Measurements from ENCODE around the gene GULP1.

GULP1 gene

GRCh38 chr2:188477564-188478103, 186.0 kb downstream of the GULP1 start:
- DNase-seq (ENCODE audit: low read depth) = no peak

GRCh38 chr2:188478724-188479123, 187.1 kb downstream of the GULP1 start:
- DNase-seq (ENCODE audit: low read depth) = no peak

- DNase-seq (ENCODE audit: low read depth) = no peak
Measured at GRCh38 chr2:188481474-188481873, 189.8 kb downstream of the GULP1 start.

- DNase-seq (ENCODE audit: low read depth) = no peak
Measured at GRCh38 chr2:188485496-188485895, 193.8 kb downstream of the GULP1 start.

GRCh38 chr2:188492751-188493150, 201.1 kb downstream of the GULP1 start:
- DNase-seq (ENCODE audit: low read depth) = no peak

- no peak for DNase-seq (ENCODE audit: low read depth)
Measured at GRCh38 chr2:188494906-188495305, 203.2 kb downstream of the GULP1 start.

- no peak for DNase-seq (ENCODE audit: low read depth)
Measured at GRCh38 chr2:188495969-188496431, 204.3 kb downstream of the GULP1 start.

GRCh38 chr2:188497726-188498125, 206.1 kb downstream of the GULP1 start:
- no peak for DNase-seq (ENCODE audit: low read depth)

- no peak for DNase-seq (ENCODE audit: low read depth)
Measured at GRCh38 chr2:188503975-188504374, 212.3 kb downstream of the GULP1 start.

GRCh38 chr2:188506843-188507242, 215.2 kb downstream of the GULP1 start:
- no peak for DNase-seq (ENCODE audit: low read depth)

- no peak for DNase-seq (ENCODE audit: low read depth)
Measured at GRCh38 chr2:188511346-188511745, 219.7 kb downstream of the GULP1 start.

- DNase-seq (ENCODE audit: low read depth) = no peak
Measured at GRCh38 chr2:188512456-188512855, 220.8 kb downstream of the GULP1 start.

GRCh38 chr2:188515918-188516317, 224.2 kb downstream of the GULP1 start:
- DNase-seq (ENCODE audit: low read depth) = no peak

- DNase-seq (ENCODE audit: low read depth) = no peak
Measured at GRCh38 chr2:188517549-188518215, 226.0 kb downstream of the GULP1 start.

- DNase-seq (ENCODE audit: low read depth) = no peak
Measured at GRCh38 chr2:188518381-188518780, 226.7 kb downstream of the GULP1 start.

- DNase-seq (ENCODE audit: low read depth) = no peak
Measured at GRCh38 chr2:188519136-188519535, 227.5 kb downstream of the GULP1 start.

GRCh38 chr2:188522517-188522916, 230.8 kb downstream of the GULP1 start:
- no peak for DNase-seq (ENCODE audit: low read depth)

- no peak for DNase-seq (ENCODE audit: low read depth)
Measured at GRCh38 chr2:188523919-188524318, 232.2 kb downstream of the GULP1 start.

- no peak for DNase-seq (ENCODE audit: low read depth)
Measured at GRCh38 chr2:188524519-188525113, 232.9 kb downstream of the GULP1 start.

- DNase-seq (ENCODE audit: low read depth) = no peak
Measured at GRCh38 chr2:188526701-188527100, 235.0 kb downstream of the GULP1 start.

- no peak for DNase-seq (ENCODE audit: low read depth)
Measured at GRCh38 chr2:188527141-188527540, 235.5 kb downstream of the GULP1 start.

GRCh38 chr2:188527581-188527993, 235.9 kb downstream of the GULP1 start:
- DNase-seq (ENCODE audit: low read depth) = no peak

GRCh38 chr2:188529710-188530109, 238.0 kb downstream of the GULP1 start:
- DNase-seq (ENCODE audit: low read depth) = no peak

- DNase-seq (ENCODE audit: low read depth) = no peak
Measured at GRCh38 chr2:188534875-188535274, 243.2 kb downstream of the GULP1 start.
